Uterus (tissue), 4 donors: ENCODE measurements around the gene PAX2. TPM values are rescaled to one million over a fixed set of nuclear protein-coding genes. Genes with fewer than 3 reads are reported as not detected.

Experiments used
- DNase-seq, 2 donors: peaks; one replicate each; pipeline ENCODE4 v3.0.0-alpha.2; 2019 to 2020
- H3K27ac ChIP-seq, 2 donors: fragments of 200-600 bp; sonication (generic); 1 replicate in 1 of 2; 2 replicates in 1 of 2; pipeline ENCODE4 v1.5.1; 2016 to 2018
- H3K27me3 ChIP-seq, 2 donors: fragments of 200-600 bp; sonication (generic); one replicate each; pipeline ENCODE4 v1.5.1; 2018 to 2019; ENCODE audit warnings: control low read depth in 1 of 2
- H3K36me3 ChIP-seq, 2 donors: fragments of 200-600 bp; sonication (generic); one replicate each; pipeline ENCODE4 v1.5.1; 2019; ENCODE audit warnings: control low read depth in 1 of 2
- H3K4me1 ChIP-seq, 2 donors: fragments of 200-600 bp; sonication (generic); one replicate each; pipeline ENCODE4 v1.5.1; 2018 to 2019; ENCODE audit warnings: control low read depth in 1 of 2
- H3K4me3 ChIP-seq, 2 donors: fragments of 200-600 bp; sonication (generic); 1 replicate in 1 of 2; 2 replicates in 1 of 2; pipeline ENCODE4 v1.5.1; 2018 to 2019; ENCODE audit warnings: mild to moderate bottlenecking in 1 of 2
- H3K9me3 ChIP-seq, 2 donors: fragments of 200-600 bp; sonication (generic); one replicate each; pipeline ENCODE4 v1.5.1; 2019; ENCODE audit warnings: control low read depth in 1 of 2
- CTCF ChIP-seq, 4 experiments: fragments of 200-600 bp in 2 of 4; fragments of 450-650 bp in 2 of 4; sonication (generic) in 2 of 4; IDR thresholded peaks; one replicate each; pipeline ENCODE4 v1.5.1; 2016 to 2019; ENCODE audit warnings: antibody characterized with exemption in 4 of 4, mild to moderate bottlenecking in 2 of 4, moderate library complexity in 1 of 4
- POLR2A ChIP-seq, 2 donors: fragments of 450-650 bp; IDR thresholded peaks; one replicate each; pipeline ENCODE4 v1.6.1; 2016; ENCODE audit warnings: antibody characterized with exemption in 2 of 2, mild to moderate bottlenecking in 1 of 2, moderate library complexity in 1 of 2
- intact Hi-C: fragments of 100-400 bp; cut with DNase I; formaldehyde crosslinking; loops from one replicate; pipeline ENCODE4 v1.15.1; 2023; ENCODE audit warnings: low total_unique reads
- total RNA-seq, 4 donors: library from RNA; depleted of rRNA in 3 of 4; stranded (reverse); fragments of >200 nt in 3 of 4; gene quantifications; one replicate each; pipeline versions ENCODE4 v1.1.0 to v1.2.4, GENCODE V29; 2014 to 2023
- donor health status: DM: yes; HTN: yes; CAD: no.

Gene PAX2
- total RNA-seq, 4 donors from 2014 or later, result 0.64 to 39.7 (median 21.3) TPM; not detected in 1

GRCh38 chr10:100759331-100759730 is 13.9 kb downstream of the PAX2 start:
- Histone ChIP-seq H3K27ac (no peak overlapping the region), H3K36me3 (no peaks in the 10 kb centered on the region), H3K4me3 (no peak overlapping the region), H3K9me3 (no peaks in the 10 kb centered on the region), H3K27me3 (peaks cover 0 to 6% of the 10 kb centered on the region in 2 donors), H3K4me1 (no peaks in the 10 kb centered on the region)
- intact Hi-C loops, result no loop called here
- no peak for DNase-seq
- TF ChIP-seq CTCF (IDR thresholded peaks at IDR 0.05) (no peak), POLR2A (IDR thresholded peaks at IDR 0.05) (no peak)

- Histone ChIP-seq H3K4me3 (no peak overlapping the region), H3K27ac (no peak overlapping the region), H3K36me3 (no peaks in the 10 kb centered on the region), H3K9me3 (no peaks in the 10 kb centered on the region), H3K4me1 (no peaks in the 10 kb centered on the region), H3K27me3 (peaks cover 0 to 6% of the 10 kb centered on the region in 2 donors)
- intact Hi-C loops, result no loop called here
- no peak for TF ChIP-seq POLR2A (IDR thresholded peaks at IDR 0.05)
- no peak for TF ChIP-seq CTCF (IDR thresholded peaks at IDR 0.05)
- no peak for DNase-seq
Observed at GRCh38 chr10:100760726-100761125, 15.3 kb downstream of the PAX2 start.

- intact Hi-C loops, result no loop called here
- no peaks in the 10 kb centered on the region for H3K9me3 ChIP-seq
- H3K27me3 ChIP-seq, result peaks cover 0 to 6% of the 10 kb centered on the region in 2 donors
- no peak overlapping the region for H3K4me3 ChIP-seq
- TF ChIP-seq POLR2A (IDR thresholded peaks at IDR 0.05), result no peak
- no peak for TF ChIP-seq CTCF (IDR thresholded peaks at IDR 0.05)
- no peak overlapping the region for H3K27ac ChIP-seq
- H3K4me1 ChIP-seq, result no peaks in the 10 kb centered on the region
- no peaks in the 10 kb centered on the region for H3K36me3 ChIP-seq
- DNase-seq, result no peak
Observed at GRCh38 chr10:100761191-100761590, 15.8 kb downstream of the PAX2 start.

- Histone ChIP-seq H3K4me3 (no peak overlapping the region), H3K9me3 (no peaks in the 10 kb centered on the region), H3K27me3 (peaks cover 0 to 6% of the 10 kb centered on the region in 2 donors), H3K27ac (no peak overlapping the region), H3K36me3 (no peaks in the 10 kb centered on the region), H3K4me1 (no peaks in the 10 kb centered on the region)
- no peak for DNase-seq
- intact Hi-C loops, result no loop called here
- TF ChIP-seq POLR2A (IDR thresholded peaks at IDR 0.05) (no peak), CTCF (IDR thresholded peaks at IDR 0.05) (no peak)
Observed at GRCh38 chr10:100763043-100763747, 17.8 kb downstream of the PAX2 start.

- no peak for TF ChIP-seq CTCF (IDR thresholded peaks at IDR 0.05)
- Histone ChIP-seq H3K27me3 (no peaks in the 10 kb centered on the region), H3K9me3 (no peaks in the 10 kb centered on the region), H3K4me1 (no peaks in the 10 kb centered on the region), H3K27ac (no peak overlapping the region), H3K36me3 (no peaks in the 10 kb centered on the region), H3K4me3 (no peak overlapping the region)
- DNase-seq, result no peak
- intact Hi-C loops, result no loop called here
Observed at GRCh38 chr10:100766693-100767421, 21.5 kb downstream of the PAX2 start.
